HCEC 1CT (cell line): ENCODE measurements around the gene RAPH1.
"Not testable (repeated sequence)": the region's sequence is repeated elsewhere in the genome, so short reads cannot be mapped to it uniquely, and the experiment has no call there.

Experiments
- DNase-seq: peaks from one replicate; pipeline ENCODE4 v3.0.0-alpha.2; 2017

Gene RAPH1

GRCh38 chr2:203418271-203418670 lies 116.8 kb downstream of the RAPH1 start:
- no peak for DNase-seq

- no peak for DNase-seq
Measured at GRCh38 chr2:203413796-203414195, 121.3 kb downstream of the RAPH1 start.

- DNase-seq: no peak
Measured at GRCh38 chr2:203412546-203413331, 122.4 kb downstream of the RAPH1 start.

- no peak for DNase-seq
Measured at GRCh38 chr2:203407496-203407895, 127.6 kb downstream of the RAPH1 start.

- peak; percentile 80 for DNase-seq
Measured at GRCh38 chr2:203404996-203405395, 130.1 kb downstream of the RAPH1 start.

GRCh38 chr2:203400805-203401585 lies 134.1 kb downstream of the RAPH1 start:
- peak; percentile 52 for DNase-seq

- DNase-seq: peak; percentile 60
Measured at GRCh38 chr2:203399031-203399430, 136.1 kb downstream of the RAPH1 start.

GRCh38 chr2:203396667-203397066 lies 138.4 kb downstream of the RAPH1 start:
- no peak for DNase-seq

- no peak for DNase-seq
Measured at GRCh38 chr2:203395858-203396257, 139.2 kb downstream of the RAPH1 start.

- DNase-seq: no peak
Measured at GRCh38 chr2:203394519-203395227, 140.4 kb downstream of the RAPH1 start.

GRCh38 chr2:203388153-203388552 lies 146.9 kb downstream of the RAPH1 start:
- DNase-seq: not testable (repeated sequence)

GRCh38 chr2:203383038-203383437 lies 152.1 kb downstream of the RAPH1 start:
- DNase-seq: no peak

- no peak for DNase-seq
Measured at GRCh38 chr2:203379156-203379555, 155.9 kb downstream of the RAPH1 start.

- no peak for DNase-seq
Measured at GRCh38 chr2:203376173-203376572, 158.9 kb downstream of the RAPH1 start.

- DNase-seq: not testable (repeated sequence)
Measured at GRCh38 chr2:203372706-203373105, 162.4 kb downstream of the RAPH1 start.

GRCh38 chr2:203366639-203367466 lies 168.2 kb downstream of the RAPH1 start:
- DNase-seq: no peak

GRCh38 chr2:203361922-203362321 lies 173.2 kb downstream of the RAPH1 start:
- no peak for DNase-seq

- DNase-seq: no peak
Measured at GRCh38 chr2:203361495-203361894, 173.6 kb downstream of the RAPH1 start.

GRCh38 chr2:203360833-203361430 lies 174.2 kb downstream of the RAPH1 start:
- DNase-seq: no peak

- DNase-seq: no peak
Measured at GRCh38 chr2:203359450-203359849, 175.7 kb downstream of the RAPH1 start.

- no peak for DNase-seq
Measured at GRCh38 chr2:203354966-203355365, 180.1 kb downstream of the RAPH1 start.

- DNase-seq: no peak
Measured at GRCh38 chr2:203352604-203353255, 182.4 kb downstream of the RAPH1 start.
